HL-60/S4 treated with retinoic acid at 250 ng/mL for 4 days and 3 days (cell line): ENCODE data around the gene ZP4.
"Not testable (repeated sequence)": the region's sequence is repeated elsewhere in the genome, so short reads cannot be mapped to it uniquely, and the experiment has no call there.

Experiments
- in situ Hi-C: fragments of 300-500 bp; cut with MboI; formaldehyde crosslinking; loops from 2 replicates; pipeline ENCODE4 v1.7.0; 2022; ENCODE audit warnings: low sequenced_read_pairs

Gene ZP4

DNA sequence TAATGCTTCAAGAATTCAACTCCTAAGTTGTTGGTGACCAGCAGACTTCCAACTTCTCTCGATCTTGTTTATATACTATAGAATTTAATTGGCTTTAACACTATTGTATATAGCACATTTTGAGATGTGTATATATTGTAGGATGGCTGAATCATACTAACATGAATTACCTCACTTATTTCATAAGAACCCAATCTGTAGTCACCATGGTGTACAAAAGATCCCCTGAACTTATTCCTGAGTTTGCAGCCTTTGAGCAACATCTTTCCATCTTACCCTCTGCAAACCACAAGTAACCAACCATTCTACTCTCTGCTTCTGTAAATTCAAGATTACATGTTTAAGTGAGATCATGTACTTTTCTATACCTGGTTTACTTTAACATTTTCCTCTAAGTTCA is 12.3 kb downstream of the ZP4 start:
- in situ Hi-C loops: no loop called here

DNA sequence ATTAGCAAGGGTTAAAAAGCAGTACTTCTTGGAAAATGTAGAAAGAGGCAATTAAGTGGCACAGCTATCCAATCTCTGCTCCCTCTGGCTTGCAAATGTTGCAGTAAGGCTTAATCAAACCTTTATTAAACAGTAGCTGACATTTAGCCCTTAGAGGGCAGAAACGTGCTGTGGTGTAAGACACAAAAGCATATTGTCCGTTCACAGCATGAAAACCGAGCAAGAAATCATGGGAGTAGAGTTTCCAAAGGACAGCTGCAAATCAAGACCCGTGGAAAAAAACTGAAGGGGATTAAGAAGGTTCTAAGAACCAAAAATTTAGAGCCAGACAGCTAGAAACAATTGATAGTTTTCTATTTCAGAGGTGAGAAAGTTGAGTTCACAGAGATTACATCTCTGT is 13.1 kb downstream of the ZP4 start:
- in situ Hi-C loops: no loop called here

DNA sequence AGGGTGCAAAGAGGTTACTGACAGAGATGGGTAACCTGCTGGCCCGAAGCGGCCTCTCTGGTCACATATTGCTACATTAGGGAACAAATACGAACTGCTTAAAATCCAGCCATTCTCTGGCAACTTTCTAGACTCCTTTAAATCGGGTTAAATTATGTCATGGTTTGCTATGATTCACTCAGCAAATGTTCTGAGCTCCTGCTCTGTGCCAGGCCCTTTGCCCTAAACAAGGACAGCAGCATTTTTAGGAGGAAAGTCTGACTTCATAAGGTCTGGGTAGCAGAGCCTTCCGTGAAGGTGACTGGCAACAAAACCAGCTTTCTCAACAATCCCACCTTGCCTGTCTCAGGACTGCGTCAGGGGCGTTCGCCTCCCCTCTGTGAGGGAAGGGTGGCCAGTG is 15.4 kb downstream of the ZP4 start:
- in situ Hi-C loops: no loop called here

DNA sequence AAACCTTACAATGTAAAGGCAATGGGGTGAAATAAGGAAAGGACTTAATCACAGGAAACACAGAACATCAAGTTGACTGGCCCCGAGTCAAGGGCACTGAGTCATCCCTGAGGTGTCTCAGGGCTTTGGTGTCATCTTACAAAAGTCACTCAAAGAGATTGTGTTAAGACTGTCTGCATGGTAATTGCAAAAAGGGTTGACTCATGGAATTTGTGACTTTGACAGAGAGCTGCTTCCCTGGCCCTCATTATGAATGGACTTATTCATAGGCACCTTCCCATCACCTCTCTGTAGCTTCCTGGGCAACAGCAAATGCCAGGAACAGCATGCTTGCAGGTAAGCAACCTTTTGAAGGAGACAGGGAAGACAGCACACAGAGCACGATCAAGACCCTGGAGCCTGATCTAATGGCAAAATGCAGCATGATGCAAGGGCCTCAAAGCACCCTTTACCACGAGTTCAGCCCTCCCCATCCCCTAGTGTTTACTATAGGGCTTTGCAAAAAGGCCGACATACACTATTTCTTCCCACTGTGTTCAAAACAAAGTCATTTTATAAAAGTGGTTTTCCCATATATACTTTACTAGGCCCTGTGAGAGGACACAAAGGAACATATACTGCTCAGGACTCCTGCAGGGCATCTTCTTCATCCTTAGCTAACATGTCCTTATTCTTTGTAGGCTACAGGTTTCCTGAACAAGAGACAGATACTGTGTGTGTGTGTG is 17.1 kb downstream of the ZP4 start:
- in situ Hi-C loops: no loop called here

DNA sequence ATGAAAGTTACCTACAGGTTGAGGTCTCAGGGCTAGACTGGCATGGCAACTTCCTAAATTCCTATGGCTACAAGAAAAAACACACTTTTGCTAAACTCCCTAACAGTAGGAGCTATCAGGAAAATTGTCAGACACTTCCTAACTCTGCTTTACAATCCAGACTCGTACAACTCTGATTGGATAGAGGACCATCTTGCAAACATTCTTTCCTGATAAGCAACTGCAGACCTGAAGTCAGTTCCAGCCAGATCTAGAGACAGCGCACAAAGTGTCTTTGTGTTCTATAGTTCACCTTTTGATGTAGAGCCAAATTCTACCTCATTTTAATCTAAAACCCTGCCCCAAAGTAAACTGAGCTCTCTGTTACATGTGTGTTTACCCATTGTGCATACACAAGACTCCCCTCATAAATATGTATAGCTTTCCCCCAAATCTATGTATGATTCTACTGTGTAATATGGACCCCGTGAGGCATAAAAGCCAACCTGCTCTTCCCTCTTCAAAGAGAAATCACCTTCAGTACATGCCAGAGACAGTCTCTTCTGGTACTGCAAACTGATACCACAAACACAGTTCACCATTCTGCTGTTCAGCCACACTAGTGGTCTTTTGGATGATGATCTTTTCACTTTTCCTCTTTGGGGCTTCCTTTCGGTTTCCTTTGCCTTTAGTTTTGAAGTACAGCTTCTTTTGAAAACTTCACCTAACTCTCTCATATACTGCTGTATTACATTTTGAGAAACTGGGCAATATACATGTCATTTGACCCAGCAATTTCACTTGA is 21.7 kb downstream of the ZP4 start:
- in situ Hi-C loops: no loop called here

DNA sequence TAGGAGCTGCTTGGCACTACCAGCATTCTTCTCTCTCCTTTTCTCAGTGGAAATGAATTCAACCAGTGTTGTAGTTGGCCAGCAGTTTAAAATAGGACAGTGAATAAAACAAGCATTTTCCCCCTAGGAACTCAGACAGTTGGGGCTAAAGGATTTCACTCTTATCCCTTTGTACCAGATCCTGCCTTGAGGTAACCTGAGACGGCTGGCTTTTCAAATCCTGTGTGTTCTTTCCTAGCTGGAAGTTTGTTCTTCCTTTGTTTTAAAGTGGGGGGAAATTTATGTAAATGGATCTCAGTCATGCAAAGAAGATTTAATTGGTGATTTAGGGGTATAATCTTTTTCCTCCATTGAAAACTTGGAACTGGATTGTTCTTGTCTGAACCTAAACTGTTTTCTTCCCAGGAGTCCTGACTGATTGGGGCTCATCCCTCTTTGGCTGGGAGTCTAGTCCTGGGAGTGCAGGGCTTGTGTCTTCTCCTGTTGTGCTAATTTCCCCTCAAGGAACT is 23.3 kb downstream of the ZP4 start:
- in situ Hi-C loops: no loop called here

DNA sequence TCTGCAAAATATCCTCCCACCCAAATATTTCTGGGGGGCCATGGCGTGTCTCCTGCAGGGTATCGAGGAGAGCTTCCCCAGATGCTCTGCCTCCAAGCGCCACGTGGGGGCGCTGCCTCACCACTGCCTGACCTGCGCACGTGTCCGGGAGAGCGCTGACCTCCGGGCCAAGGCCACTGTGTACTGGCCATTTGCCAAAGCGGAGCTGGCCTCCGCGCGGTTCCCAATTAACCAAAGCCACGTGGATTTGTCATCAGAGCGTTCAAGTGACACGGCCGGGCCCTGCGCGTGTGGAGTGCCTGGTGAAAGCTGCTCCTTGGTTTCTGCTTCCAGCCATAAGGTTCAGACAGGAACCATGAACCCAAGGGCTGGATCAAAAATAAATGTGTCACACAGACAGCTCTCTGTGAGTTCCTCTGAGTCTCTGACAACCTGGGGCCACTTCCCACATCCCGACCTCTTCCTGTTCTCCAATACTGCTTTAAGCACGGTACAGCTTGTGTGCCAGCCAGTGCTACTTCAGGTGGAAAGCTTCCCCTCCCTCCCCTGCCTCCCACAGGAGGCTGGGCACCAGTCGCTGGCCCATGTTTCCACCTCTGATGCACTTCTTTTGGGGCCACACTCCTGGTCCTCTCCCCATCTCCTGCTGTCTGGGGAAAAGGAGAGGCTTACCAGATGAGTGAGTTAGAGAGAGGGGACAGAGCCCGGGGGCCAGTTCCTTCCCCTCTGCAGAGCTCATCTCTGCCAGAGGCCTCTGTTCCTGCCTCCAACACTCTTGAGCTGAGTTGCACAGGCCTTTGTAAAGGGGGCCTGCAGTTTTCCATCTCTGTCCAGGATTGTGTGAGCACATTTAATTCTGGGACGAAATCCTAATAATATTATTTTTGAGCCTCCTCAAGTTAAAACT is 26.1 kb downstream of the ZP4 start:
- in situ Hi-C loops: no loop called here

DNA sequence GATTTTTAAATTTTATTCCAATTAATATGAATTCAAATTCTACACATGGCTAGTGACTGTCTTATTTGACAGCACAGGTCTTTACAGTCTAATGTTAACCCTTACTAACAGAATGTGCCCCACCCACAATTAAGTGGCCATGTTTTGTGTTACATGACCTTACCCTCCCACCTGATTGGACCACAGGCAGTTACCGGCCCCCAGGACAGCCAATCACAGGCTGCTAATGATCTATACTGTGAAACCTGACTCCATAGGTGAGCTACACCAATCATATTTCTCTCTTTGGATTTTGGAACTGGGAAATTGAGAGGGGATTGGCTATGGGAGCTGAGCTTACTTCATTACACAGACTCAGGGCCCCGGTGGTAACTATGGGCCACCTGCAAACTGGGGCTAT is 27.5 kb downstream of the ZP4 start:
- in situ Hi-C loops: no loop called here

DNA sequence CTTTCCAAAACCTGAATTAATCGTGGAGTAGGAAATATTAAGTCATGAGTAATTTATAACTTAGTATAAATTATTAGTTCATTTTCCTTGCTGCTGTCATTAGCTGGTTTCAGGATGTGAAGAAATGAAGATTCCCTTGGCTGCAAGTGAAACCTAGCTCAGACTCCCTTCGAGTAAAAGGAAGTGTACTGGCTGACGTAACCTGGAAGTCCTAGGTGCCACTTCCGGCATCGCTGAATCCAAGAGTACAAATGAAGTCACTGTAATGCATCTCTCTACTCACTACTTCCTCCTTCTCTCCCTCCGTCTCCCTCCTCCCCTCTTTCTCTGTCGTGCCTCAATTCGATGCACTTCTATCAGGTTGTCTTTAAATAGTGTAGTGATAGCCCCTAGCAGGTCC is 28.8 kb downstream of the ZP4 start:
- in situ Hi-C loops: no loop called here

DNA sequence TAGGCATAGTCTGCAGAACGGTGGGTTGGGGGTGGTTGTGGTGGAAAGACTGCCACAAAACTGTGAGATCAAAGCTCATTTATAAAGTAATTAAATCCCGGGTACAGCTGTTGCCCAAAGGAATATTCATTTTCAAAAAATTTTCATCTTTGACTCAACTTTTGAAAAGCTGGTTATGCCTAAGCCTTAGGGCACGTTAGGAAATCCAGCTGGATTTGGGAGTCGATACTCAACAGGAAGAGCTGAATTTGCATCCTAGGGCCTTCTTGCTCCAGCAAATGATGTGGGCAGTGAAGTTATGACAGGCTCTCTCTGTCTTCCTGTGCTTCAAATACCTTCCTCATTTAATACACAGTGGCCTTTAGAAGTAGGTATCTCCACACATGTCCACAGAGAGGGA is 31.7 kb downstream of the ZP4 start:
- in situ Hi-C loops: no loop called here

DNA sequence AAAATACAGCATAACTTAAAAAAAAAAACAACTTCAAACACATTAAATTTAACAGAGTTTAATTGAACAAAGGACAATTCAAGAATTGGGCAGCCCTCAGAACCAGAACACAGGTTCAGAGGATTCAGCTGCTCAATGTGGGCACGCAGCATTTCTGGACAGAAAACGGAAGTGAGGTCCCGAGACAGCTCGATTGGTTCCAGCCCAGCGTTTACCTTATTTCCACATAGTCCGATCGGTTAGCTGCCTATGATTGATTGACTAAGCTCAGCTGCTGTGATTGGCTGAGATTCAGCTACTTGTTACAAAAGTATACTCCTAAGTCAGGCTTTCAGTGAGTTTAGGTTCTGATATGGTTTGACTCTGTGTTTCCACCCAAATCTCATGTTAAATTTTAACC is 33.3 kb downstream of the ZP4 start:
- in situ Hi-C loops: no loop called here

DNA sequence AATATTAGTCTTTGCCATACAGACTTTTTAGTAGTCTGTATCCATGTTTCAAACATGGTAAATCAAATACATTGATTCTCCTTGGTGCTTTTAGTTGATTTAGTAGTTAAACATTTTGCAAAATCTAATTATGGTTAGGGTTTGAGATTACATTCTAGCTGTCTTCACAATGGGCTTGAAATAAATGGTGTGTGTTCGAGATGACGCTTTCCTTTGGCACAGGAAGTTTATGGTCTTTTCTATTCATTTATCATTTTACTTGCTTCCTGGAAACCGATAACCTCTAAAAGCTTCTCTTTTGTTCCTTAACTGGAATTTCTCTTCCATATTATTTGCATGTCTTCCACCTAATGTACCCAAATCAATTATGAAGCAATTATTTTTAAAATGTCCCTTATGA is 38.4 kb downstream of the ZP4 start:
- in situ Hi-C loops: no loop called here

DNA sequence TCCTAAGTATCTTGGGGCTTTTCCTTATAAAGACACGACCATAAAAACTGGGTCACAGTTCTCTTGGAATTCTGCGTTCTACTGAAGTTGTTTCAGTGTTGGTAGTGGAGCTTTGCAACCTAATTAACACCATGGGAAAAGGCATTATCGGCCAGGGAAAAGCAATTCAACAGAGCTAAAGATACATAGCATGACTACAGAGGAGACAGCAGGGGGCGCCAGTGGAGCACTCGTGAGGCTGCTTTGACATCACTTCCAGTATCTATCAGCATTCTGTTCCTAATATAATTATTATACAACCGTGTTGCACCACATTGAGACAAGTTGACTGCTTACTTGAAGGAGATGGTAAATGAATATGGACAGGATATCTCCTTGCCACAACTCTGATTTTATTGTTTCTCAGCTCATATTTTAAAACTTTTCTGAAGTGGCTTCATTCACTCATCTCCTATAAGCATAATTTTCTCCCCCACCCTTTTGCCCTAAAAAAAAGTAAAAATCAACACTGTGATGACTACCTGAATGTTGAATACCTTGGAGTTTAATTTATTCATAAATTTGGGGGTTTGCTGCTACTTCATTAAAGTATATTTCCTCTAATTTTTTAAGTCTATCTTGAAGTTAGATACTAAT is 39.4 kb downstream of the ZP4 start:
- in situ Hi-C loops: no loop called here

DNA sequence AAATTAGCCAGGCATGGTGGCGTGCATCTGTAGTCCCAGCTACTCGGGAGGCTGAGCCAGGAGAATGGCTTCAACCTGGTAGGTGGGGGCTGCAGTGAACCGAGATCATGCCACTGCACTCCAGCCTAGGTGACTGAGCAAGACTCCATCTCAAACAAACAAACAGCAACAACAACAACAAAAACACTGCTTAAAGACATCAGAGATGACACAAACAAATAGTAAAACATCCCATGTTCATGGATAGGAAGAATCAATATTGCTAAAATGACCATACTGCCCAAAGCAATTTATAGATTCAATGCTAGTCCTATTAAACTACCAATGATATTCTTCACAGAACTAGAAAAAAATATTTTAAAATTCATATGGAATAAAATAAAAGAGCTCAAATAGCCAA is 47.2 kb downstream of the ZP4 start:
- in situ Hi-C loops: not testable (repeated sequence)

DNA sequence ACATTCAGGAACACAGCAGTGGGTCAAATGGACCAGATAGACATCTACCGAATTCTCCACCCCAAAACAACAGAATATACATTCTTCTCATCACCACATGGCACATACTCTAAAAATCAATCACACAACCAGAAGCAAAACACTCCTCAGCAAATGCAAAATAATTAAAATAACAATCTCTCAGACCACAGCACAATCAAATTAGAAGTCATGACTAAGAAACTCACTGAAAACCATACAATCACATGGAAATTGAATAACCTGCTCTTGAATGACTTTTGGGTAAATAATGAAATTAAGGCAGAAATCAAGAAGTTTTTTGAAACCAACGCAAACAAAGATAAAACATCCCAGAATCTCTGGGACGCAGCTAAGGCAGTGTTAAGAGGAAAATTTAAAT is 49.2 kb downstream of the ZP4 start:
- in situ Hi-C loops: no loop called here

DNA sequence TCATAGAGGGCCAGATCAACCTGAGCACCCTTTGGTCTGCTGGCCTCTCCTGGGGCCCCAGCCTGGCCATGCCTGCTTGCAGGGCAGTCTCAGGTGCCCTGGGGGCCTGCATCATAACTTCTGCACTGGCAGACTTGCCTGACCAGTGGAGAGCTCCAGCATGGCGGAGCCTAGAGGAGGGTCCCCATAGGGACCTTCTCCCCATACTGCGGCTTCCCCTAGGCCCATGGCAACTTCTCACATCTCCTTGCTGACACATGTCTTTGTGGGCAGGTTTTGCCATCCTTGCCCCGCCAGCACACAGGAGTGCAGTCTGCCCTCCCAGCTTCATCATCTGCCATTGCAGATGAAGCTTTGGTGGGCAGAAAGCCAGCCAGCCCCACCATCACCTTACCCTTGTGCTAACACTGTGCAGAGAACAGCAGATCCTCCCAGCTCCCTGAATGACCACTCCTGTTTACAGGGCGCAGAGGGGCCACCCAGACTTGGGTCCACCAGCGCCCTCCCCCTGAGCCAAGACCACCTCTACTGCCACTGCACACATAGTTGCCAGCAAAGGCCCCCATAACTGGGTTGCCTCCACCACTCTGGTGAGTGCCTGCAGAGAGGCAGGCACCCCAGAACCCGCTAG is 51.7 kb downstream of the ZP4 start:
- in situ Hi-C loops: no loop called here

DNA sequence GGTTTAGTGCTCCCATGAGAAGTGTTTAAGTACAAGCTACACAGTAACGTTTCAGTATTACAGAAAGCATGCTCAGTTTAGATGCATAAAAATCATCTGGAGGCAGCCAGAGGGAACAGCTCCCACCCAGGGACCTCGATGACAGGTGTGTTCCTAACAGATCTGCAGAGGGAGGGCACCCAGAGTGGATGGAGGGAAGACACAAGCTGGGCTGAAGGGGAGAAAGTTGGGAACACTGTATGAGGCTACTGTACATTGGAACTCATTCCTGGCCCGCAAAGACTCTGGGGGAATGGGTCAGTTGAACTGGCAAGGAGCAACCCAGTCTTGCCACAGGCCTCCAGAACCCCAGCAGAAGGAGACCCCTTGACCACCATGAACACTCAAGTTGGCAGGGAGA is 52.4 kb downstream of the ZP4 start:
- in situ Hi-C loops: no loop called here

DNA sequence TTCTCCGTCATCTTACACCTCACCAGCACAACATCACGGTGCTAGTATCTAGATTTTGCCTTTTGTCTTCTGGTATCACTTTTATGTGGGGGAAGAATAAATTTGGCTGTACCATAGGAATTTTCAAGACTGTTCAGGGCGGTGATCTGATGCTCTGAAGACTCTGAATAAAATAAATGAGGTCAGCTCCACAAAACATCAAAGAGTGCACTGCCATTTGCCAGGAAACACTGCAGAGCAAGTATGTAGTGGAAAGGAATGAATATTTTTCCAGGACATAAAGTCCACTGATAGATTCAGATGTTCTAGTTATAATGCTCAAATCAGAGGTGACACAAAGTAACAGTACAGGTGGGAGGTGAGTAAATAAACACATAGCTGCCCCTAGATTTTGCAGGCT is 56.3 kb downstream of the ZP4 start:
- in situ Hi-C loops: no loop called here

DNA sequence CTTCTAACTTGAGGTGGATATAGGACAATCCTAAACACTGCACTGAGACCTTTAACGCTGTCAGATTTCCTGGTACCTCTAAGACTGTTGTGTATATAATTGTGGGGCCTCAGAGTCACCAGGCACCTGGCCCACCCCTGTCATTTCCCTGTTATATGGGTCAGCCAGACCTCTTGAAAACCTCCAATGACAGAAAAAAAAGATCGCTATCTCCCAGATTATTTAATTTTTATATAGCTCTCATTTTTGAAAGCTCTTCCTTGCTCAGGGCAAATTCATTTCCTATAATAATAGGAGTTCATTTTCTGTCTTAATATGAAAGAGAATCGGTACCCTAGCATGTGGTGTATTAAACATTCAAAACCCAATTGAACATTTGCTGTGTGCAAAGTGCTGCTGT is 56.7 kb downstream of the ZP4 start:
- in situ Hi-C loops: no loop called here

DNA sequence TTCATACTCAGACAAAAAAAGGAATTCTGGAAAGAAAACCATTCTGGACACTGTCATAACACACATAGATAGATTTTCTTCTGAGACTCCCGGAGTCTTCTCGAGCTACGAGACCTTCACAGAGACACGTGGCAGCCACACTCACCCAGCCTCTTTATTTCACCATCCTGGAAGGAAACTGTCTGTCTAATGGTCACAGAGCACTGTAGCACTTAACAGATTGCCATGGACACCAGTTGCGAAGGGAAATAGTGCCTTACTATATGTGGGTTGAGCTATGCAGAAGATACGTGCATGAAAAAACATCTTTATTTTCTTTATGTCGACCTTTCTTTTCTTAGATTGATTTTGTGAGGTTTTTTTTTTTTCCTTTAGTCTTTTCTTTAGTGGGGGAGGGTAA is 57.9 kb downstream of the ZP4 start:
- in situ Hi-C loops: no loop called here
